IMR-90 (cell line): ENCODE data around the gene GCFC2.

Experiments
- CHD1 ChIP-seq: IDR thresholded peaks from 2 replicates; pipeline ENCODE4 v1.6.1; 2012; ENCODE audit warnings: low read depth, low read length, improper control_type of control experiment
- MAFK ChIP-seq: IDR thresholded peaks from 2 replicates; pipeline ENCODE4 v1.6.1; 2012; ENCODE audit warnings: low read depth, low read length, improper control_type of control experiment
- MXI1 ChIP-seq: IDR thresholded peaks from 2 replicates; pipeline ENCODE4 v1.6.1; 2012; ENCODE audit warnings: low read depth, mild to moderate bottlenecking, low read length, moderate library complexity, borderline replicate concordance
- POLR2A ChIP-seq: IDR thresholded peaks from 2 replicates; pipeline ENCODE4 v1.6.1; 2012; ENCODE audit warnings: mild to moderate bottlenecking, low read depth, low read length
- RAD21 ChIP-seq: IDR thresholded peaks from 2 replicates; pipeline ENCODE4 v1.6.1; 2012; ENCODE audit warnings: low read length, improper control_type of control experiment
- TF ChIP-seq, protein P1 (sequence below): conservative IDR thresholded peaks from 2 replicates; pipeline ENCODE4 v1.5.1; 2012; ENCODE audit warnings: mild to moderate bottlenecking, low read depth, low read length, improper control_type of control experiment

DNA sequence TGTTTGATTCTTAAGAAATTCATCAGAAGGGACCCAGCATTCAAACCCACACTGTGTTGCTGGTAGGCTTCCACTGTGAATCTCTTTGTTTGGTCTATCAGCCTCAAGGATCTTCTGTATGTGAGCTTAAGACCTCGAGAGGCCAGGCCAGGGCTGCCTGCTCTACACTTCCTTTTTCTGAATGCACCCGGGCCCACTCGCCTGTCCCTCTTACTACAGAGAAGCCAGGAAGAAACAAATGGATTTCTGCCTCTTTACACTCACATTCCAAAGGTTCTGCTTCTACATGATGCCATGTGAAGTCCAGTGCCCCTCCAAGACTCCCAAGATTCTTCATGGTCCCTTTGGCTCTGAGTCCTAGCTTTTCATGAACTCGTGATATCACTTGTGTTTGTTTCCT lies 89.5 kb downstream of the GCFC2 start:
- TF ChIP-seq POLR2A (no peak), MXI1 (no peak), MAFK (no peak), RAD21 (no peak), CHD1 (no peak)
- TF ChIP-seq, protein P1, sequence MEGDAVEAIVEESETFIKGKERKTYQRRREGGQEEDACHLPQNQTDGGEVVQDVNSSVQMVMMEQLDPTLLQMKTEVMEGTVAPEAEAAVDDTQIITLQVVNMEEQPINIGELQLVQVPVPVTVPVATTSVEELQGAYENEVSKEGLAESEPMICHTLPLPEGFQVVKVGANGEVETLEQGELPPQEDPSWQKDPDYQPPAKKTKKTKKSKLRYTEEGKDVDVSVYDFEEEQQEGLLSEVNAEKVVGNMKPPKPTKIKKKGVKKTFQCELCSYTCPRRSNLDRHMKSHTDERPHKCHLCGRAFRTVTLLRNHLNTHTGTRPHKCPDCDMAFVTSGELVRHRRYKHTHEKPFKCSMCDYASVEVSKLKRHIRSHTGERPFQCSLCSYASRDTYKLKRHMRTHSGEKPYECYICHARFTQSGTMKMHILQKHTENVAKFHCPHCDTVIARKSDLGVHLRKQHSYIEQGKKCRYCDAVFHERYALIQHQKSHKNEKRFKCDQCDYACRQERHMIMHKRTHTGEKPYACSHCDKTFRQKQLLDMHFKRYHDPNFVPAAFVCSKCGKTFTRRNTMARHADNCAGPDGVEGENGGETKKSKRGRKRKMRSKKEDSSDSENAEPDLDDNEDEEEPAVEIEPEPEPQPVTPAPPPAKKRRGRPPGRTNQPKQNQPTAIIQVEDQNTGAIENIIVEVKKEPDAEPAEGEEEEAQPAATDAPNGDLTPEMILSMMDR: no peak
